Right lobe of liver (tissue), 6 donors: ENCODE results near the gene POLR3F. TPM values are rescaled to one million over a fixed set of nuclear protein-coding genes. Genes with fewer than 3 reads are reported as not detected.

Experiments
- ATAC-seq, 4 donors: fragments of 200-7000 bp; cut with Tn5 transposase; one replicate each; pipeline ENCODE4 v1.9.1; 2020; ENCODE audit warnings: mild to moderate bottlenecking in 4 of 4, moderate library complexity in 4 of 4
- DNase-seq, 3 donors: peaks; one replicate each; pipeline ENCODE4 v3.0.0-alpha.2; 2020
- H3K27ac ChIP-seq, 3 donors: fragments of 200-600 bp; one replicate each; pipeline ENCODE4 v1.8.0; 2022
- H3K27me3 ChIP-seq, 2 donors: fragments of 200-600 bp; one replicate each; pipeline ENCODE4 v1.8.0; 2022
- H3K36me3 ChIP-seq, 4 donors: fragments of 200-600 bp; sonication (generic) in 1 of 4; one replicate each; pipeline versions ENCODE4 v1.5.1 to v1.8.0; 2017 to 2022; ENCODE audit warnings: control low read depth in 1 of 4
- H3K4me1 ChIP-seq, 4 donors: fragments of 200-600 bp; sonication (generic) in 1 of 4; one replicate each; pipeline versions ENCODE4 v1.5.1 to v1.8.0; 2017 to 2022; ENCODE audit warnings: control low read depth in 1 of 4
- H3K4me3 ChIP-seq, 3 donors: fragments of 200-600 bp; one replicate each; pipeline ENCODE4 v1.8.0; 2022
- H3K9me3 ChIP-seq, 4 donors: fragments of 200-600 bp; sonication (generic) in 1 of 4; one replicate each; pipeline versions ENCODE4 v1.5.1 to v1.8.0; 2017 to 2022; ENCODE audit warnings: control low read depth in 1 of 4
- POLR2A ChIP-seq: fragments of 450-650 bp; IDR thresholded peaks from one replicate; pipeline ENCODE4 v1.6.1; 2017; ENCODE audit warnings: antibody characterized with exemption, mild to moderate bottlenecking
- WGBS: methylation state at CpG from one replicate; pipeline ENCODE4 v1.1.6; 2018; ENCODE audit warnings: low coverage, low lambda C conversion rate; ENCODE audit not compliant: insufficient coverage; ENCODE audit errors: missing lambda C conversion rate; 5-methylcytosine and 5-hydroxymethylcytosine counted together
- intact Hi-C, 2 donors: fragments of 100-400 bp; cut with DNase I; formaldehyde crosslinking; loops; one replicate each; pipeline versions ENCODE4 v1.11.2 to v1.14.1; 2022
- microRNA counts: library from miRNA; unstranded; fragments of <30 nt; microRNA quantifications from one replicate; lab custom pipeline; 2016
- microRNA-seq, 2 donors: library from miRNA; unstranded; fragments of <30 nt; microRNA quantifications; one replicate each; pipeline ENCODE4, GENCODE V29; 2019 to 2020
- small RNA-seq, 2 experiments: library from RNA; depleted of rRNA; stranded (forward); fragments of <200 nt; gene quantifications; one replicate each; pipeline ENCODE3, GENCODE V24; 2016
- total RNA-seq, 6 experiments: library from RNA; depleted of rRNA in 2 of 6; stranded (reverse); fragments of >200 nt in 2 of 6; fragmentation: NEBNext Ultra II Directional in 3 of 6; extraction: Animal tissue kit (Norgen Biotek cat#: 25700) in 3 of 6; gene quantifications; one replicate each; pipeline versions ENCODE4 v1.1.0 to v1.2.4, GENCODE V29; 2016 to 2023
- TF ChIP-seq, protein P1 (sequence below), 4 donors: fragments of 200-600 bp in 3 of 4; fragments of 450-650 bp in 1 of 4; IDR thresholded peaks; one replicate each; pipeline versions ENCODE4 v1.5.1 to v1.8.0; 2016 to 2022; ENCODE audit warnings: antibody characterized with exemption in 4 of 4, mild to moderate bottlenecking in 2 of 4
- donor health status: DM: no; HTN: yes; CAD: no.
- donor health status: DM: no; HTN: no; CAD: no.
- donor health status: DM: no; HTN: no; CAD: no.
- donor health status: DM: no; HTN: yes; CAD: no.
- donor health status: DM: no; HTN: yes; CAD: no.

POLR3F gene
- total RNA-seq, 6 experiments from 2014 or later, result 1.6 to 4.1 (median 2.9) TPM

DNA sequence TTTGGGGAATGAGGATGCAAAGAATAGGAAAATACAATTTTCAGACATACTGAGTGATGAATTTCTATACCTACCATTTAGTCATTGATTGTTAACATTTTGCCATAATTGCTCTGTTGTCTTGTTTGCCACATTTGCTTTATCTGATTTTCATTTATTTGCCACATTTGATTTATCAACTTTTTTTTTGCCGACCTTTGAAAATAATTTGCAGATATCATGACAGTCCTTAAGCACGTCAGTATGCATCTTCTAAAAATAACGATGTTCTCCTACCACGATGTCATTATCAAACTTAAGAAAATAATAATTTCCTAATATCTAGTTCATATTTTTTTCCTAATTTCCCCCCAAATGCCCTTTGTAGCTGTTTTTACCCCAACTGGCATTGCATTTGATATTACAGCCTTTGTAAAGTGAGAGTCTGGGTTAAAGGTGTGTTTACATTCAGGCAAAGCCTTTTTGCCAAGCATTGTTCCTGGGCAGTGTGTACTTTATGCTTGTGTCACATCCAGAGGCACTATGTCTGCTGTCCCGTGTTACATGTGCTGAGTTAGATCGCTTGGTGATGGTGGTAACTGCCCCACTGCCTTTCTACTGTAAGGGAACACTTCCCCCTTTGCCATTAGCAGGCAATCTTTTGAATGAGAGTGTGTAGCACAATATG lies 66.9 kb downstream of the POLR3F start:
- H3K27me3 ChIP-seq, result no peaks in the 10 kb centered on the region
- peak; percentile 98 to 99 (median 98) for ATAC-seq
- peaks cover 0 to 17% (median 2%) of the 10 kb centered on the region in 4 donors for H3K4me1 ChIP-seq
- 43% methylated on average over 6 of the region's 6 CpGs for WGBS
- peak overlapping the region in 1 of 3 donors; percentile 11 for H3K27ac ChIP-seq
- no peak overlapping the region for H3K4me3 ChIP-seq
- DNase-seq, result peak in 1 of 3 donors; percentile 61
- no peaks in the 10 kb centered on the region for H3K9me3 ChIP-seq
- intact Hi-C loops, result no loop called here
- peaks cover 0 to 58% (median 16%) of the 10 kb centered on the region in 4 donors for H3K36me3 ChIP-seq
- no peak for TF ChIP-seq POLR2A
- TF ChIP-seq, protein P1, sequence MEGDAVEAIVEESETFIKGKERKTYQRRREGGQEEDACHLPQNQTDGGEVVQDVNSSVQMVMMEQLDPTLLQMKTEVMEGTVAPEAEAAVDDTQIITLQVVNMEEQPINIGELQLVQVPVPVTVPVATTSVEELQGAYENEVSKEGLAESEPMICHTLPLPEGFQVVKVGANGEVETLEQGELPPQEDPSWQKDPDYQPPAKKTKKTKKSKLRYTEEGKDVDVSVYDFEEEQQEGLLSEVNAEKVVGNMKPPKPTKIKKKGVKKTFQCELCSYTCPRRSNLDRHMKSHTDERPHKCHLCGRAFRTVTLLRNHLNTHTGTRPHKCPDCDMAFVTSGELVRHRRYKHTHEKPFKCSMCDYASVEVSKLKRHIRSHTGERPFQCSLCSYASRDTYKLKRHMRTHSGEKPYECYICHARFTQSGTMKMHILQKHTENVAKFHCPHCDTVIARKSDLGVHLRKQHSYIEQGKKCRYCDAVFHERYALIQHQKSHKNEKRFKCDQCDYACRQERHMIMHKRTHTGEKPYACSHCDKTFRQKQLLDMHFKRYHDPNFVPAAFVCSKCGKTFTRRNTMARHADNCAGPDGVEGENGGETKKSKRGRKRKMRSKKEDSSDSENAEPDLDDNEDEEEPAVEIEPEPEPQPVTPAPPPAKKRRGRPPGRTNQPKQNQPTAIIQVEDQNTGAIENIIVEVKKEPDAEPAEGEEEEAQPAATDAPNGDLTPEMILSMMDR (IDR thresholded peaks at IDR 0.05), result no peak

MicroRNAs within 50 kb of the gene (microRNA counts, 767-probe panel; counts per million panel counts)
- microRNA hsa-miR-3192 (lab: Ali Mortazavi, UCI), result 237 counts per million

Small RNA genes lying within 50 kb of the gene (microRNA-seq; reads per million reads assigned to microRNA genes)
- 0 reads per million in 2 donors for gene MIR3192

Small RNA genes lying within 50 kb of the gene (small RNA-seq; reads per million reads assigned to genes)
- gene MIR3192 (0 reads per million in 2 experiments), gene RNA5SP476 (0 reads per million in 2 experiments)

Other genes starting within 250 kb of the POLR3F start
- 1 to 10 TPM; 2.5 to 6.1 (median 4.8) TPM for gene ZNF133, start 178.9 kb upstream of the POLR3F start, total RNA-seq
- under 1 TPM; 0.25 to 0.68 (median 0.41) TPM for gene DZANK1, start 360 bp upstream of the POLR3F start, total RNA-seq
- 10 to 100 TPM; 11.6 to 23.3 (median 14.9) TPM for gene RBBP9, start 29.8 kb downstream of the POLR3F start, total RNA-seq
- 10 to 100 TPM; 22.3 to 33.1 (median 31.1) TPM for gene SEC23B, start 40.5 kb downstream of the POLR3F start, total RNA-seq
- 100 to 1,000 TPM in 1 of 6 experiments, 10 to 100 TPM in 5; 38.5 to 104 (median 42.4) TPM for gene SMIM26, start 100.0 kb downstream of the POLR3F start, total RNA-seq
- 10 to 100 TPM in 2 of 6 experiments, 1 to 10 TPM in 4; 5.4 to 21.2 (median 7.5) TPM for gene DTD1, start 120.7 kb downstream of the POLR3F start, total RNA-seq